NCI-H82 treated with DMSO at 0.1 percent for 48 hours (cell line): ENCODE results near the gene PLD1.
"Not testable (repeated sequence)": the region's sequence is repeated elsewhere in the genome, so short reads cannot be mapped to it uniquely, and the experiment has no call there.

Experiments used
- DNase-seq: peaks from one replicate; lab custom pipeline; 2025; ENCODE audit not compliant: unreplicated experiment; lab: John Stamatoyannopoulos, UW

PLD1 gene

DNA sequence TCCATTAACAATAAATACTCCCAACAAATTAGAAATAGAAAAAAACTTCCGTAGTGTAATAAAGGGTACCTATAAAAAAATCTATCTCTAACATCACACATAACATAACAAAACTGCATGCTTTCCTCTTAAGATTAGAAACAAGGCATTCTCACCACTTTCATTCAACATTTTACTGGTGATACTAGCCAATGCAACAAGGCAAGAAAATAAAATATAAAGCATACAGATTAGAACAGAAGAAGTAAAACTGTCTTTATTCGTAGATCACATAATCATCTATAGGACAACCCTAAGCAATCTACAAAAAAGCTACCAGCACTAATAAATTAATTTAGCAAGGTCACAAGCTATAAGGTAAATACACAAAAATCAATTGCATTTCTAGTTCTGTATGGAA lies 107.1 kb downstream of the PLD1 start:
- DNase-seq: no peak

- no peak for DNase-seq
These were observed 109.6 kb downstream of the PLD1 start for GRCh38 chr3:171700653-171701052.

- DNase-seq: no peak
These were observed 110.1 kb downstream of the PLD1 start for GRCh38 chr3:171700157-171700556.

DNA sequence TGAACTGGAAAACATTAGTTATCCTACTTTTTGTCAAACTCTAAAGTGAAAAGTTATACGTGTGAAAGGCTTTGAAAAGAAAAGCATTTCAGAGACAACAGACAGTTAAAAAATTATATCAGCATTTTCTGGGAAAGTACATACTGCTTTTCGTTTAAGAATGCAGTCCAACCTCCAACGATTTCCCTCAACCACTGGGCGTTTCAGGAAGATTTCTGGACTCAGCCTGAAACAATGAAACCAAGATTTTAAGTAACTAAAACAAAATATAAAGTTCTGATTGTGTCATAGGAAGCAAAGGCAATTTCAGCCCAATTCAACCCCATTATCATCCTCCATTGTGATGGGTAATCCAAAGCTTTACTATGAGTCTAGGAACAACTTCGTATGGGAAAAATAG lies 110.7 kb downstream of the PLD1 start:
- DNase-seq: no peak

DNA sequence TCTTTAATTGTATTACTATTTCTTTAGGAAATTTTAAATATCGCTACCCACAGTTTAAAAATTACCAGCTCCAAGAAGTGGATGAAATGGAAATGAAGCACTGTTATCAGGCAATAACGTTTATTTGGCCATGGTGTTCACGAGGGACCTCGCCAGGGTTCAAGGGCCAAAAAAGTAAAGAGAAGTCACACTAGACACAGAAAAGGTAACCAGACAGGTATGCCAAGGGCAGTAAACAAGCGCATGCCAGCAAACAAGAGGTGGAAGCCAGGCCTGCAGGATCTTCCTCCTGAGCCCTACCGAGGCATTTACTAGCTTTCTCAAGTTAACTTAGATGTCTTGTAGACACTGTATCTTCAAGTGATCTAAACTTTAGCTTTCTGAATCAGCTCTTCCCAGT lies 113.5 kb downstream of the PLD1 start:
- no peak for DNase-seq

DNA sequence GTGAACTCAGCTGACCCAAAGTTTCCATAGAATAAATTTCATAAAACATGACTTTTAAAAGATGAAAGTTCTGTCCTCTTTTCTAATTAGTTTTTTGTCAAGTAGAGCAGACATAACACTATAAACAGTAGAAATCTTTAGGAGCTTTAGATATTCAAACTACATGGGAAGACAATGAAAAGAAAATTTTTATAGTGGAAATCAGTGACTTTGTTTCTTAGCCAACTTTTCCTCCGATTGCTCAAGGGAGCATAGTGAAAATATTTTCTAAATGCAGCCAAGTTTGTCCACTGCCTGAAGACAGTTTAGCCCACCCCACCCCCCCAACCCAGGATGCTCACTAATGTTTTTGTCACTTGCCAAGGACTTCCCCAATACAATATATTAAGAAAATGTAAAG lies 114.9 kb downstream of the PLD1 start:
- DNase-seq: no peak

GRCh38 chr3:171694888-171695287 lies 115.4 kb downstream of the PLD1 start:
- no peak for DNase-seq

GRCh38 chr3:171692551-171692950 lies 117.7 kb downstream of the PLD1 start:
- not testable (repeated sequence) for DNase-seq

GRCh38 chr3:171691485-171691884 lies 118.8 kb downstream of the PLD1 start:
- DNase-seq: no peak

DNA sequence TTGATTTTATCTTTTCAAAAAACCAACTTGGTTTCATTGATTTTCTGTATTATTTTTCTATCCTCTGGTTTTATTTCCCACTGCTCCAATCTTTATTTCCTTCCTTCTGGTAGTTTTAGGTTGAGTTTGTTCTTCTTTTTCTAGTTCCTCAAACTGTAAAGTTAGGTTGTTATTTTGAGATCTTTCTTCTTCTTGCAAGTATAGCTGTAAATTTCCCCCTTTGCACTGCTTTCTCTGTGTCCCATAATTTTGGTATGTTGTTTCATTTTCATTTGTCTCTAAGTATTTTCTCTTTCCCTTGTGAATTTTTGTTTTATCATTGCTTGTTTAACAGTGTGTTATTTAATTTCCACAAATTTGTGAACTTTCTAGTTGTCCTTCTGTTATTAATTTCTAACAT lies 120.0 kb downstream of the PLD1 start:
- no peak for DNase-seq

DNA sequence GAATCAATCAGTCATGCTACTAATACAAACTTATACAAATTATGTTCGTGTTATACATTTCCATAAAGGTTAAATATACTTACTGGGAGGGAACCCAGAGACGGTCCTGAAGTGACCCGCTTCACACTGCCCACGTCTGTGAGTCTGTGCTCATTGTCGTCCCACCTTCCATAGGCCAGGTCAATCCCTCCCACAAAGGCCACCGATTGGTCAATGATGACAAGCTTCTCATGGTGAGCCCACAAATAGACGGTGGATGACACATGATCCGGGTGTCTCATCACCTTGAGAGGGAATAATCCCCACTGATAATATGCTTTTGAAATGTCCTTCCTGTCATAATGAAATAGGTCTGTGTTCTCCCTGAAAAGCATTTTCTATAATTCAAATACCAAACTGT lies 121.7 kb downstream of the PLD1 start:
- no peak for DNase-seq

- DNase-seq: no peak
These were observed 122.3 kb downstream of the PLD1 start for GRCh38 chr3:171688002-171688401.

- no peak for DNase-seq
These were observed 122.7 kb downstream of the PLD1 start for GRCh38 chr3:171687581-171687980.

GRCh38 chr3:171687064-171687463 lies 123.2 kb downstream of the PLD1 start:
- no peak for DNase-seq

- no peak for DNase-seq
These were observed 125.0 kb downstream of the PLD1 start for GRCh38 chr3:171685116-171685895.

GRCh38 chr3:171684221-171684620 lies 126.1 kb downstream of the PLD1 start:
- DNase-seq: no peak

DNA sequence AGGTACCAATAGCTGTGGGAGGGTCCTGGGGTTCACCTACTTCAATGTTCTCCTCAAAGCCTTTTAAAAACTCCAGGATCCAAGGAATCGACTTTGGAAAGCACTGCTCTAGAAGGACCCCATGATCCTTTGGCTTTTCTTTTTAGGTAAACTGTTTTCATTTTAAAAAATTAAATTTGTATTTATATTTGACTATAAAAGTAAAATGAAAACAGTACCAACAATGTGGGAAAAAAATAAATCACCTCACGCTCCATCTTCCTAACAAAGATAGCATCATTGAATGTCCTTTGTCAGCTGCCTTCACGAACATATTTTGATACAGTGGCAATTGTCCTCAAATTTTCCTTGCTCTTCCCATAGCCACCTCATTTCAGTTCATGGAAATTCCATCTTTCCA lies 127.5 kb downstream of the PLD1 start:
- no peak for DNase-seq

GRCh38 chr3:171680726-171681411 lies 129.4 kb downstream of the PLD1 start:
- DNase-seq: no peak

- DNase-seq: no peak
These were observed 131.3 kb downstream of the PLD1 start for GRCh38 chr3:171678971-171679492.

- DNase-seq: no peak
These were observed 132.6 kb downstream of the PLD1 start for GRCh38 chr3:171677706-171678105.

DNA sequence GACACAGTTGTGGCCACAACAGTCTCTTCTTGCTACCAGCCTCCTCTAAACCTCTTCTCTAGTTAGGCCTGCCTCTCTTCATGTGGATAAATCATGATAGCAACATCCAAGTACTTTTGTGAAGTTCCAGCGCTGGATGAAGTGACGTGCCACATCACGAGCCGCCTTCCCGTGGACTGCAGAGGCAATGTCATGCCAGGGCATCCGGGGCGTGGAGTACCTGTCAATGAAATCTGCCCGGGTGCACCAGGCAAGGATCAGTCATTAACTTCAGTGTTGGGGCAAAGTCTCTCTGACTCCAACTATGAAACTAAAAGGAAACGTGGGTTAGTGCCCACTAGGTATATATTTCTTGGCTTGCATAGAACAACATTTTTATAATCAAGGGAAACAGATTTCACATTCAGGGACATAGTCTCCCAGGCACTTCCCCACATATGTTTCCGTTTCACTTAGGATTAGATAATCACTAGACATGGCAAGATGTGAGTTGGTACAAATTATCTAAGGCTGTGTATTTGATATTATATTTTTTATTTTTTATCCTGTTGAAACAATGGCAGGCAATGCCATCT lies 133.6 kb downstream of the PLD1 start:
- no peak for DNase-seq

- no peak for DNase-seq
These were observed 136.3 kb downstream of the PLD1 start for GRCh38 chr3:171673951-171674350.
